Globus pallidus (tissue), 1 donor: ENCODE results near the gene YAF2.
"Not testable (repeated sequence)": the region's sequence is repeated elsewhere in the genome, so short reads cannot be mapped to it uniquely, and the experiment has no call there.

Experiments used
- DNase-seq: peaks from one replicate; pipeline ENCODE4 v3.0.0-alpha.2; 2015; ENCODE audit warnings: low spot score

YAF2 gene

GRCh38 chr12:42255221-42255865, 17.3 kb upstream of the YAF2 start:
- DNase-seq: no peak

GRCh38 chr12:42252645-42253044, 14.6 kb upstream of the YAF2 start:
- DNase-seq: not testable (repeated sequence)

GRCh38 chr12:42249033-42249432, 11.0 kb upstream of the YAF2 start:
- DNase-seq: not testable (repeated sequence)

GRCh38 chr12:42240131-42240750, 2.2 kb upstream of the YAF2 start:
- DNase-seq: no peak

GRCh38 chr12:42237853-42238239, 202 bp downstream of the YAF2 start:
- no peak for DNase-seq

- DNase-seq: peak; percentile 60
These were observed 796 bp downstream of the YAF2 start for GRCh38 chr12:42237052-42237852.

- peak; percentile 2 for DNase-seq
These were observed 2.0 kb downstream of the YAF2 start for GRCh38 chr12:42236017-42236416.

- peak; percentile 41 for DNase-seq
These were observed 2.6 kb downstream of the YAF2 start for GRCh38 chr12:42235426-42235825.

GRCh38 chr12:42234970-42235369, 3.1 kb downstream of the YAF2 start:
- peak; percentile 19 for DNase-seq

- not testable (repeated sequence) for DNase-seq
These were observed 10.5 kb downstream of the YAF2 start for GRCh38 chr12:42227525-42227924.

- DNase-seq: not testable (repeated sequence)
These were observed 13.5 kb downstream of the YAF2 start for GRCh38 chr12:42224501-42224900.

- DNase-seq: no peak
These were observed 15.3 kb downstream of the YAF2 start for GRCh38 chr12:42222724-42223123.

- DNase-seq: no peak
These were observed 16.3 kb downstream of the YAF2 start for GRCh38 chr12:42221726-42222125.

GRCh38 chr12:42217656-42218055, 20.4 kb downstream of the YAF2 start:
- no peak for DNase-seq

- no peak for DNase-seq
These were observed 21.3 kb downstream of the YAF2 start for GRCh38 chr12:42216737-42217136.

GRCh38 chr12:42215759-42216158, 22.3 kb downstream of the YAF2 start:
- not testable (repeated sequence) for DNase-seq

GRCh38 chr12:42213954-42214426, 24.1 kb downstream of the YAF2 start:
- peak; percentile 24 for DNase-seq

GRCh38 chr12:42213023-42213422, 25.0 kb downstream of the YAF2 start:
- DNase-seq: no peak

- no peak for DNase-seq
These were observed 29.5 kb downstream of the YAF2 start for GRCh38 chr12:42208574-42208973.

- no peak for DNase-seq
These were observed 33.2 kb downstream of the YAF2 start for GRCh38 chr12:42204819-42205218.

GRCh38 chr12:42204362-42204761, 33.7 kb downstream of the YAF2 start:
- DNase-seq: no peak

- no peak for DNase-seq
These were observed 37.0 kb downstream of the YAF2 start for GRCh38 chr12:42201063-42201462.

- DNase-seq: no peak
These were observed 39.0 kb downstream of the YAF2 start for GRCh38 chr12:42199007-42199406.
